A549 (cell line): Measurements from ENCODE around the gene MPST. TPM values are rescaled to one million over a fixed set of nuclear protein-coding genes. Genes with fewer than 3 reads are reported as not detected.

ENCODE experiments used
- ATAC-seq, 2 experiments: fragments of 200-7000 bp in 1 of 2; fragments of >200 bp in 1 of 2; cut with Nextera tagmentation in 1 of 2; cut with Tn5 transposase in 1 of 2; 3 replicates each; pipeline versions ENCODE4 v1.8.0 to v1.9.1; 2018 to 2020; ENCODE audit warnings: mild to moderate bottlenecking in 1 of 2, moderate library complexity in 1 of 2
- CTCF ChIA-PET: fragments of 300-600 bp; sonication (Branson Sonifier 250); formaldehyde crosslinking; extraction: SDS; loops from one replicate; lab custom pipeline; 2021; ENCODE audit warnings: antibody characterized with exemption, inconsistent platforms; lab: Yijun Ruan, JAX
- POLR2A ChIA-PET: fragments of 350-600 bp; formaldehyde crosslinking; extraction: SDS; loops from one replicate; lab custom pipeline; 2021; ENCODE audit warnings: antibody characterized with exemption, inconsistent platforms; lab: Yijun Ruan, JAX
- DNase-seq, 2 experiments: peaks; one replicate each; pipeline versions ENCODE4 v3.0.0 to v3.0.0-alpha.2; 2011 to 2016; ENCODE audit warnings: low read depth in 1 of 2, low spot score in 1 of 2
- FAIRE-seq: peaks from 2 replicates; lab custom pipeline; 2011; peaks lifted over from hg19 to GRCh38; lab: Jason Lieb, UNC
- H3K27ac ChIP-seq, 2 experiments: fragments of >200 bp; sonication (Bioruptor Twin); formaldehyde crosslinking; 3 replicates each; pipeline ENCODE4 v1.5.1; 2016 to 2017
- H3K4me1 ChIP-seq: fragments of >200 bp; sonication (Bioruptor Twin); formaldehyde crosslinking; 3 replicates; pipeline ENCODE4 v1.6.1; 2016
- H3K4me2 ChIP-seq: fragments of >200 bp; sonication (Bioruptor Twin); formaldehyde crosslinking; 3 replicates; pipeline ENCODE4 v1.6.1; 2016
- H3K4me3 ChIP-seq: fragments of >200 bp; sonication (Bioruptor Twin); formaldehyde crosslinking; 3 replicates; pipeline ENCODE4 v1.5.1; 2016
- H3K9me3 ChIP-seq: fragments of >200 bp; sonication (Bioruptor Twin); formaldehyde crosslinking; 3 replicates; pipeline ENCODE4 v1.6.1; 2016
- ATOH8 ChIP-seq: fragments of 250-450 bp; sonication (Bioruptor Pico); IDR thresholded peaks from 2 replicates; pipeline ENCODE4 v1.5.0; 2020; ENCODE audit warnings: low read depth, mild to moderate bottlenecking, moderate library complexity
- BCL3 ChIP-seq: fragments of >200 bp; sonication (Bioruptor Twin); formaldehyde crosslinking; IDR thresholded peaks from 3 replicates; pipeline ENCODE4 v1.6.1; 2016
- BHLHE40 ChIP-seq: IDR thresholded peaks from 2 replicates; pipeline ENCODE4 v1.6.1; 2012; ENCODE audit warnings: low read depth, low read length, inconsistent platforms
- CBX2 ChIP-seq: fragments of 200-600 bp; sonication (generic); IDR thresholded peaks from 2 replicates; pipeline ENCODE4 v1.6.1; 2016; ENCODE audit warnings: low read depth, mild to moderate bottlenecking, borderline replicate concordance
- CEBPB ChIP-seq, 2 experiments: fragments of >200 bp in 1 of 2; sonication (Bioruptor Twin) in 1 of 2; formaldehyde crosslinking in 1 of 2; IDR thresholded peaks; 2 replicates each; pipeline ENCODE4 v1.6.1; 2012 to 2016
- CHD2 ChIP-seq: fragments of 150-350 bp; IDR thresholded peaks from 2 replicates; pipeline ENCODE4 v1.6.1; 2014; ENCODE audit warnings: low read length; ENCODE audit not compliant: partially characterized antibody
- CHD4 ChIP-seq: fragments of 200-600 bp; sonication (generic); IDR thresholded peaks from 2 replicates; pipeline ENCODE4 v1.6.1; 2016; ENCODE audit warnings: antibody characterized with exemption, mild to moderate bottlenecking, borderline replicate concordance
- EHF ChIP-seq: fragments of 250-450 bp; sonication (Bioruptor Pico); IDR thresholded peaks from 2 replicates; pipeline ENCODE4 v1.5.0; 2020; ENCODE audit warnings: mild to moderate bottlenecking
- ESRRA ChIP-seq: fragments of 150-350 bp; IDR thresholded peaks from 2 replicates; pipeline ENCODE4 v1.6.1; 2014; ENCODE audit warnings: mild to moderate bottlenecking, low read length, borderline replicate concordance
- FOSB ChIP-seq: fragments of 250-450 bp; sonication (Bioruptor Pico); IDR thresholded peaks from 2 replicates; pipeline ENCODE4 v1.5.0; 2020; ENCODE audit warnings: mild to moderate bottlenecking, moderate library complexity
- GATA3 ChIP-seq: IDR thresholded peaks from 2 replicates; pipeline ENCODE4 v1.6.1; 2012; ENCODE audit warnings: borderline replicate concordance
- HDAC2 ChIP-seq: fragments of 200-600 bp; sonication (generic); IDR thresholded peaks from 2 replicates; pipeline ENCODE4 v1.6.1; 2016
- HEYL ChIP-seq: fragments of 250-450 bp; sonication (Bioruptor Pico); IDR thresholded peaks from 2 replicates; pipeline ENCODE4 v1.8.0; 2021; ENCODE audit warnings: mild to moderate bottlenecking, moderate library complexity
- HOXA7 ChIP-seq: fragments of 250-450 bp; sonication (Bioruptor Pico); IDR thresholded peaks from 2 replicates; pipeline ENCODE4 v1.5.0; 2020; ENCODE audit warnings: mild to moderate bottlenecking, moderate library complexity
- JUNB ChIP-seq: fragments of >200 bp; sonication (Bioruptor Twin); formaldehyde crosslinking; IDR thresholded peaks from 2 replicates; pipeline ENCODE4 v1.6.1; 2016
- KDM1A ChIP-seq: fragments of 200-600 bp; sonication (generic); IDR thresholded peaks from 2 replicates; pipeline ENCODE4 v1.6.1; 2016; ENCODE audit warnings: low read depth, mild to moderate bottlenecking
- MAFK ChIP-seq: fragments of 450-650 bp; IDR thresholded peaks from 2 replicates; pipeline ENCODE4 v1.6.1; 2014; ENCODE audit not compliant: partially characterized antibody
- MAX ChIP-seq: IDR thresholded peaks from 2 replicates; pipeline ENCODE4 v1.6.1; 2012
- MYC ChIP-seq: IDR thresholded peaks from 2 replicates; pipeline ENCODE4 v1.6.1; 2012; ENCODE audit warnings: mild to moderate bottlenecking, inconsistent platforms, low read length, improper control_type of control experiment, borderline replicate concordance
- NR3C1 ChIP-seq: fragments of >200 bp; sonication (Bioruptor Twin); formaldehyde crosslinking; IDR thresholded peaks from 3 replicates; pipeline ENCODE4 v1.6.1; 2017
- PBX3 ChIP-seq: IDR thresholded peaks from 2 replicates; pipeline ENCODE4 v1.6.1; 2012
- RAD21 ChIP-seq, 2 experiments: fragments of >200 bp in 1 of 2; sonication (Bioruptor Twin) in 1 of 2; formaldehyde crosslinking in 1 of 2; IDR thresholded peaks in 1 of 2; conservative IDR thresholded peaks in 1 of 2; 2 replicates in 1 of 2; 3 replicates in 1 of 2; pipeline ENCODE4 v1.6.1; 2012 to 2018; ENCODE audit warnings: inconsistent platforms in 1 of 2
- RARB ChIP-seq: fragments of 250-450 bp; sonication (Bioruptor Pico); IDR thresholded peaks from 2 replicates; pipeline ENCODE4 v1.8.0; 2021; ENCODE audit warnings: mild to moderate bottlenecking, moderate library complexity
- RCOR1 ChIP-seq: fragments of 150-350 bp; IDR thresholded peaks from 2 replicates; pipeline ENCODE4 v1.6.1; 2014; ENCODE audit warnings: antibody characterized with exemption, low read length, low read depth
- RFX5 ChIP-seq: fragments of 450-650 bp; IDR thresholded peaks from 2 replicates; pipeline ENCODE4 v1.7.1; 2014; ENCODE audit warnings: antibody characterized with exemption, mild to moderate bottlenecking, moderate library complexity
- RNF2 ChIP-seq: fragments of 200-600 bp; sonication (generic); IDR thresholded peaks from 2 replicates; pipeline ENCODE4 v1.6.1; 2016; ENCODE audit warnings: low read depth, mild to moderate bottlenecking, antibody characterized with exemption, moderate library complexity, borderline replicate concordance
- SMC3 ChIP-seq: fragments of >200 bp; sonication (Bioruptor Twin); formaldehyde crosslinking; IDR thresholded peaks from 3 replicates; pipeline ENCODE4 v1.6.1; 2018; ENCODE audit warnings: inconsistent platforms
- ZC3H11A ChIP-seq: fragments of 450-650 bp; IDR thresholded peaks from 2 replicates; pipeline ENCODE4 v1.6.1; 2014; ENCODE audit warnings: antibody characterized with exemption, mild to moderate bottlenecking
- ZFP36 ChIP-seq: fragments of 450-650 bp; IDR thresholded peaks from 2 replicates; pipeline ENCODE4 v1.6.1; 2014; ENCODE audit warnings: borderline replicate concordance; ENCODE audit not compliant: partially characterized antibody
- ZNF302 ChIP-seq: fragments of 250-450 bp; sonication (Bioruptor Pico); IDR thresholded peaks from 2 replicates; pipeline ENCODE4 v1.9.0; 2021; ENCODE audit warnings: inconsistent platforms, mild to moderate bottlenecking, moderate library complexity
- ZSCAN20 ChIP-seq: fragments of 250-450 bp; sonication (Bioruptor Pico); IDR thresholded peaks from 2 replicates; pipeline ENCODE4 v1.8.0; 2022; ENCODE audit warnings: mild to moderate bottlenecking, moderate library complexity
- WGBS: methylation state at CpG from one replicate; pipeline ENCODE4 v1.1.6; 2017; ENCODE audit errors: missing lambda C conversion rate; 5-methylcytosine and 5-hydroxymethylcytosine counted together
- polyA plus RNA-seq, 4 experiments: library from polyadenylated mRNA; depleted of rRNA in 3 of 4; stranded (reverse); fragments of >200 nt; fragmentation: RNase III in 1 of 4; extraction: RNeasy Plus Mini Kit Qiagen cat#74134 plus additional on column Dnase treatment in 1 of 4; gene quantifications; 2 replicates in 3 of 4; 3 replicates in 1 of 4; pipeline ENCODE4 v1.2.3, GENCODE V29; 2011 to 2017

The MPST gene
- polyA plus RNA-seq, 2 of the 4 experiments (the other 2 are of a cell fraction) = 44.2 to 63.3 TPM

GRCh38 chr22:37023743-37024338, 4.3 kb downstream of the MPST start:
- Histone ChIP-seq H3K9me3 (no peaks in the 10 kb centered on the region), H3K27ac (peak overlapping the region in 1 of 2 experiments; percentile 99; a peak in 3 of 6 replicates), H3K4me2 (peak overlapping the region; percentile 17; the same call in 1 of the 3 replicates), H3K4me3 (no peak overlapping the region), H3K4me1 (peaks cover 46% of the 10 kb centered on the region)
- ATAC-seq (no peak), DNase-seq (no peak), FAIRE-seq (no peak)
- WGBS = 97% methylated on average over 21 of the region's 34 CpGs
- CTCF ChIA-PET = interaction anchor here (0.5 to 13.1 kb wide), 5 partner anchors 7 to 608 kb away, joined by 3 to 142 read pairs (median 3); no protein-coding TSS in a partner anchor
- POLR2A ChIA-PET = no interaction called here
- TF ChIP-seq HOXA7 (no peak), MYC (no peak), ZSCAN20 (CRISPR knock-in tag) (no peak), FOSB (no peak), CEBPB (IDR thresholded peaks at IDR 0.05) (no peak), ZFP36 (no peak), MAFK (no peak), RARB (CRISPR knock-in tag) (no peak), HEYL (CRISPR knock-in tag) (no peak), CHD2 (no peak), RFX5 (no peak), BHLHE40 (no peak), HDAC2 (no peak), EHF (no peak), MAX (no peak), ESRRA (no peak), RNF2 (no peak), RAD21 (conservative IDR thresholded peaks at IDR 0.05 in 1 of 2, IDR thresholded peaks at IDR 0.05 in 1 of 2) (no peak)
- TF ChIP-seq, all 56 proteins: peak for 0

GRCh38 chr22:37024339-37025157, 5.0 kb downstream of the MPST start:
- WGBS = 93% methylated on average over 30 of the region's 71 CpGs
- no peak overlapping the region for H3K4me3 ChIP-seq
- CTCF ChIA-PET = interaction anchor here (0.5 to 13.1 kb wide), 5 partner anchors 6 to 609 kb away, joined by 3 to 142 read pairs (median 3); no protein-coding TSS in a partner anchor
- no peak for FAIRE-seq
- peaks cover 46% of the 10 kb centered on the region for H3K4me1 ChIP-seq
- DNase-seq = no peak
- no peak overlapping the region for H3K4me2 ChIP-seq
- POLR2A ChIA-PET = no interaction called here
- no peaks in the 10 kb centered on the region for H3K9me3 ChIP-seq
- ATAC-seq = no peak
- TF ChIP-seq SMC3 = no peak
- TF ChIP-seq RFX5 = no peak
- TF ChIP-seq CBX2 = no peak
- TF ChIP-seq RNF2 = no peak
- TF ChIP-seq ZC3H11A = no peak
- TF ChIP-seq JUNB = no peak
- no peak for TF ChIP-seq CHD4
- TF ChIP-seq HEYL (CRISPR knock-in tag) = no peak
- TF ChIP-seq, all 56 proteins: peak for 0
- H3K27ac ChIP-seq = peak overlapping the region in 1 of 2 experiments; percentile 99; a peak in 2 of 6 replicates

GRCh38 chr22:37025500-37026070, 6.0 kb downstream of the MPST start:
- Histone ChIP-seq H3K27ac (peak overlapping the region in 1 of 2 experiments; percentile 45; a peak in 1 of 6 replicates), H3K4me3 (no peak overlapping the region), H3K4me1 (peaks cover 54% of the 10 kb centered on the region), H3K9me3 (no peaks in the 10 kb centered on the region), H3K4me2 (no peak overlapping the region)
- FAIRE-seq = no peak
- 81% methylated on average over 10 of the region's 10 CpGs for WGBS
- ChIA-PET CTCF (interaction anchor here (1.1 to 13.1 kb wide), 3 partner anchors 13 to 243 kb away, joined by 3 to 142 read pairs (median 3); no protein-coding TSS in a partner anchor), POLR2A (interaction anchor here (0.6 kb wide), 1 partner anchor 49 kb away, joined by 3 read pairs; no protein-coding TSS in a partner anchor)
- DNase-seq = no peak
- no peak for ATAC-seq
- TF ChIP-seq PBX3 = no peak
- no peak for TF ChIP-seq ZSCAN20 (CRISPR knock-in tag)
- TF ChIP-seq RCOR1 = no peak
- TF ChIP-seq CHD4 = no peak
- TF ChIP-seq ZNF302 (CRISPR knock-in tag) = no peak
- TF ChIP-seq KDM1A = no peak
- TF ChIP-seq NR3C1 = no peak
- TF ChIP-seq BCL3 = no peak
- TF ChIP-seq HEYL (CRISPR knock-in tag) = no peak
- TF ChIP-seq EHF = no peak
- no peak for TF ChIP-seq ATOH8 (CRISPR knock-in tag)
- TF ChIP-seq CBX2 = no peak
- TF ChIP-seq GATA3 = no peak
